CD4-positive, alpha-beta T cell (primary cell): Measurements from ENCODE around the gene MGRN1. TPM values are rescaled to one million over a fixed set of nuclear protein-coding genes. Genes with fewer than 3 reads are reported as not detected.

ENCODE experiments used
- ATAC-seq: fragments of 200-7000 bp; cut with Tn5 transposase; one replicate; pipeline ENCODE4 v1.10.0; 2022; ENCODE audit warnings: mild to moderate bottlenecking; ENCODE audit not compliant: poor library complexity
- CTCF ChIA-PET: fragments of 350-600 bp; sonication (Branson Sonifier 250); formaldehyde crosslinking; loops from one replicate; lab custom pipeline; 2021; ENCODE audit warnings: antibody characterized with exemption, inconsistent platforms; lab: Charles Lee
- POLR2A ChIA-PET: fragments of 350-600 bp; sonication (Branson Sonifier 250); formaldehyde crosslinking; loops from one replicate; lab custom pipeline; 2021; ENCODE audit warnings: antibody characterized with exemption, inconsistent platforms; lab: Charles Lee
- DNase-seq, 14 experiments: peaks; one replicate each; pipeline ENCODE4 v3.0.0-alpha.2; 2013 to 2020; ENCODE audit warnings: mixed read lengths in 2 of 14
- H3K27ac ChIP-seq, 2 donors: one replicate each; pipeline versions ENCODE4 v1.5.1 to v1.7.0; 2013; ENCODE audit warnings: low read length in 2 of 2, low read depth in 1 of 2, mild to moderate bottlenecking in 1 of 2
- H3K27me3 ChIP-seq, 2 experiments: 1 replicate in 1 of 2; 2 replicates in 1 of 2; pipeline versions ENCODE4 v1.6.1 to v1.7.0; 2013; ENCODE audit warnings: low read length in 2 of 2, control low read depth in 1 of 2, mild to moderate bottlenecking in 1 of 2, moderate library complexity in 1 of 2; ENCODE audit not compliant: insufficient read depth in 2 of 2, control insufficient read depth in 1 of 2
- H3K36me3 ChIP-seq: one replicate; pipeline ENCODE4 v1.6.1; 2013; ENCODE audit warnings: low read length, control low read depth; ENCODE audit not compliant: insufficient read depth
- H3K4me1 ChIP-seq: one replicate; pipeline ENCODE4 v1.6.1; 2013; ENCODE audit warnings: low read length, control low read depth; ENCODE audit not compliant: insufficient read depth
- H3K4me3 ChIP-seq: one replicate; pipeline ENCODE4 v1.5.1; 2013; ENCODE audit warnings: mild to moderate bottlenecking, low read length, moderate library complexity
- H3K9me3 ChIP-seq, 2 experiments: 1 replicate in 1 of 2; 2 replicates in 1 of 2; pipeline versions ENCODE4 v1.6.1 to v1.7.0; 2013; ENCODE audit warnings: low read length in 2 of 2, mild to moderate bottlenecking in 2 of 2, control low read depth in 1 of 2, moderate library complexity in 1 of 2; ENCODE audit not compliant: control insufficient read depth in 1 of 2, insufficient read depth in 1 of 2
- H3K27ac Mint-ChIP-seq: one replicate; pipeline ENCODE4 v1.8.0; 2020; ENCODE audit warnings: mixed read lengths
- H3K27me3 Mint-ChIP-seq: one replicate; pipeline ENCODE4 v1.8.0; 2021; ENCODE audit warnings: mixed read lengths
- H3K36me3 Mint-ChIP-seq: one replicate; pipeline ENCODE4 v1.8.0; 2021; ENCODE audit warnings: low read depth, mixed read lengths
- H3K4me1 Mint-ChIP-seq: one replicate; pipeline ENCODE4 v1.8.0; 2021; ENCODE audit warnings: low read depth, mixed read lengths
- H3K4me3 Mint-ChIP-seq: one replicate; pipeline ENCODE4 v1.8.0; 2020; ENCODE audit warnings: mild to moderate bottlenecking, mixed read lengths
- H3K9me3 Mint-ChIP-seq: one replicate; pipeline ENCODE4 v1.8.0; 2020; ENCODE audit warnings: mixed read lengths
- intact Hi-C, 2 experiments: fragments of 100-400 bp; cut with DNase I in 1 of 2; cut with micrococcal nuclease in 1 of 2; formaldehyde crosslinking; loops; one replicate each; pipeline versions ENCODE4 v1.15.1 to v1.9.0; 2023 to 2025; cut with DNase I, micrococcal nuclease
- total RNA-seq, 174 experiments: library from RNA in 2 of 174; stranded (reverse) in 2 of 174; gene quantifications; one replicate each; pipeline ENCODE4 v1.2.3 and lab custom pipeline; 2021 to 2026
- TF ChIP-seq, protein P1 (sequence below): fragments of 200-600 bp; IDR thresholded peaks from one replicate; pipeline ENCODE4 v1.8.0; 2022; ENCODE audit warnings: antibody characterized with exemption, mild to moderate bottlenecking

The MGRN1 gene
- total RNA-seq, 2 experiments from 2014 or later, result 45.9 to 48.6 TPM

DNA sequence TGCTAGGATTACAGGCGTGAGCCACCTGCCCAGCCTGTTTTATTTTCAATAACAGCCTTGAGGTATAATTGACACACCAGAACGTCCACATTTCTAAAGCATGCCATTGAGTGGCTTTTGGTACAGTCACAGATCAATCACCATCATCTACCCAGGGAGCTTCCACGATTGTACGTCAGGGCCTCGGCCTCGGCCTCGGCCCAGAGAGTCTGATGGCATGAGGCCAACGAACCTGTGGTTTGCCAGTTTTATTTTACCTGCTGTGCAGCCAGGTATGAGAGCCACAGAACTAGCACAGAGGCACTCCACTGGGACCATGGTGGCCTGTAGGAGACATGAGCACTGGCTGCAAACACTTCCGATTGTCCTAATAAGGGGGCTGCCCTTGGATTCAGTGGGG lies 18.3 kb upstream of the MGRN1 start:
- POLR2A ChIA-PET, result no interaction called here
- no peak for ATAC-seq
- Histone ChIP-seq H3K27me3 (no peaks in the 10 kb centered on the region), H3K9me3 (peaks cover 0 to 4% of the 10 kb centered on the region in 2 experiments), H3K36me3 (peaks cover 11% of the 10 kb centered on the region), H3K4me3 (no peak overlapping the region), H3K4me1 (peaks cover 4% of the 10 kb centered on the region), H3K27ac (no peak overlapping the region)
- Mint-ChIP-seq H3K27ac (no peak overlapping the region), H3K27me3 (no peaks in the 10 kb centered on the region), H3K9me3 (no peaks in the 10 kb centered on the region), H3K36me3 (peaks cover 7% of the 10 kb centered on the region), H3K4me1 (no peaks in the 10 kb centered on the region), H3K4me3 (no peak overlapping the region)
- CTCF ChIA-PET, result interaction anchor here (0.6 kb wide), 1 partner anchor 37 kb away, joined by 3 read pairs; no protein-coding TSS in a partner anchor
- DNase-seq, result no peak
- TF ChIP-seq, protein P1, sequence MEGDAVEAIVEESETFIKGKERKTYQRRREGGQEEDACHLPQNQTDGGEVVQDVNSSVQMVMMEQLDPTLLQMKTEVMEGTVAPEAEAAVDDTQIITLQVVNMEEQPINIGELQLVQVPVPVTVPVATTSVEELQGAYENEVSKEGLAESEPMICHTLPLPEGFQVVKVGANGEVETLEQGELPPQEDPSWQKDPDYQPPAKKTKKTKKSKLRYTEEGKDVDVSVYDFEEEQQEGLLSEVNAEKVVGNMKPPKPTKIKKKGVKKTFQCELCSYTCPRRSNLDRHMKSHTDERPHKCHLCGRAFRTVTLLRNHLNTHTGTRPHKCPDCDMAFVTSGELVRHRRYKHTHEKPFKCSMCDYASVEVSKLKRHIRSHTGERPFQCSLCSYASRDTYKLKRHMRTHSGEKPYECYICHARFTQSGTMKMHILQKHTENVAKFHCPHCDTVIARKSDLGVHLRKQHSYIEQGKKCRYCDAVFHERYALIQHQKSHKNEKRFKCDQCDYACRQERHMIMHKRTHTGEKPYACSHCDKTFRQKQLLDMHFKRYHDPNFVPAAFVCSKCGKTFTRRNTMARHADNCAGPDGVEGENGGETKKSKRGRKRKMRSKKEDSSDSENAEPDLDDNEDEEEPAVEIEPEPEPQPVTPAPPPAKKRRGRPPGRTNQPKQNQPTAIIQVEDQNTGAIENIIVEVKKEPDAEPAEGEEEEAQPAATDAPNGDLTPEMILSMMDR, result no peak
- intact Hi-C loops, result no loop called here

DNA sequence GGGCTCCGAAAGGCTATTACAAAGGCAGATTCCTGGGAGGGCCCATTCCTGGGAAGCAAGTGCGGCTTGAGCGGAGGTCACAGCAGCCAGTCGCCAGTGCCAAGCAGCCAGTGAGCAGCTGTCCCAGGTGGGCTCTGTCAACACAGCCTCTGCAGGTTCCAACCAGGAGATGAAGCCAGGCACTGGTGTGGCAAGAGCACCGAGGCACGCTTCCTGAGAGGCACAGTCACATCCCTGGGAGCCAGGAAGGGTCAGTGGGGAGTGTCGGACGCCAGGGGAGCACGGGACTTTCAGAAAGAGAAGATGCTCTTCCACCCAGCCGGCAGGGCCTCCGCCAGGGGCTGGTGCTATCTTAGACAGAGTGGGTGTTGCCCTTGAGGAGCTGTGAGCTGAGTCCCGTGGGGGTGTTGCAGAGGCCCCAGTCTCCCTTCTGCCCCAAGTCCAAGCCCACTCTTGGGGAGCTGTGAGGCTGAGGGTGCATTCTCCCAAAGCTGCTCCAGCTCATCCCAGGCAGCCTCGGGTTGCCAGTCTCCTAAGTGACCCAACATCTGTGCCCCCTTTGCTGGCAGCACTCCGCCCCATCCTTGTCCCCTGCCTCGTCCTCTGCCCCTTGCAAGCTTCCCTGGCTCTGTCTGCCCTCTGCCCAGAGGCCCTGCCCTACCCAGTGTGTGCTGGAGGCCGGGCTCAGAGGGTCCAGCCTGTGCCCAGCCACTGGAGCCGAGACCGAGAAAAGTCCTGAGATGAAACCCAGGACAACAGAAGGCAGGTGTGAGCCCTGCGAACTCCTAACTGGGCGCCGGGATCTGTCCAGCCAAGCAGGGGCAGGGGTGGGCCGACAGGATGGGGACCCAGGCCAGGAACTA lies 16.6 kb upstream of the MGRN1 start:
- Mint-ChIP-seq H3K27ac (no peak overlapping the region), H3K4me1 (peaks cover 4% of the 10 kb centered on the region), H3K4me3 (no peak overlapping the region), H3K36me3 (peaks cover 7% of the 10 kb centered on the region), H3K27me3 (no peaks in the 10 kb centered on the region), H3K9me3 (no peaks in the 10 kb centered on the region)
- Histone ChIP-seq H3K36me3 (peaks cover 15% of the 10 kb centered on the region), H3K4me3 (no peak overlapping the region), H3K27ac (no peak overlapping the region), H3K4me1 (peaks cover 18% of the 10 kb centered on the region), H3K27me3 (no peaks in the 10 kb centered on the region), H3K9me3 (peaks cover 0 to 4% of the 10 kb centered on the region in 2 experiments)
- intact Hi-C loops, result no loop called here
- ATAC-seq (no peak), DNase-seq (no peak)
- TF ChIP-seq, protein P1, result no peak
- ChIA-PET CTCF (no interaction called here), POLR2A (interaction anchor here (0.5 to 0.9 kb wide), 2 partner anchors 8 to 132 kb away, joined by 3 read pairs; partner anchors contain the start of gene HMOX2)

DNA sequence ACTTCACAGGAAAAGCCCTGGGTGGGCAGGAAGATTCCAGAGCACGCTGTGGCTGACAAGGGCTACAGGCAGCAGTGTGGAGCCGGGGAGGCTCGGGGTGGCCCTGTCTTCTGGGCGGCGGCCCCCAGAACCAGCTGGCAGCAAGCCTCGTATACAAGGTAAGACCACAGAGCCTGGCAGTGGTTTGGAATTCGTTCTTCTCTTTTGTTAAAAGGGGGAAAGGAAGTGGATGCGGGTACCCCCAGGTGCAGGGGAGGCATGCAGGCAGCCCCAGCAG lies 16.0 kb upstream of the MGRN1 start:
- no peaks in the 10 kb centered on the region for H3K9me3 Mint-ChIP-seq
- CTCF ChIA-PET, result no interaction called here
- no peak for ATAC-seq
- no peak overlapping the region for H3K4me3 Mint-ChIP-seq
- no peak overlapping the region for H3K4me3 ChIP-seq
- no peak for DNase-seq
- no peaks in the 10 kb centered on the region for H3K27me3 ChIP-seq
- H3K4me1 ChIP-seq, result peaks cover 24% of the 10 kb centered on the region
- peaks cover 15% of the 10 kb centered on the region for H3K36me3 ChIP-seq
- peaks cover 0 to 4% of the 10 kb centered on the region in 2 experiments for H3K9me3 ChIP-seq
- intact Hi-C loops, result no loop called here
- no peak overlapping the region for H3K27ac ChIP-seq
- H3K36me3 Mint-ChIP-seq, result peaks cover 7% of the 10 kb centered on the region
- no peak overlapping the region for H3K27ac Mint-ChIP-seq
- H3K27me3 Mint-ChIP-seq, result no peaks in the 10 kb centered on the region
- TF ChIP-seq, protein P1, result no peak
- peaks cover 8% of the 10 kb centered on the region for H3K4me1 Mint-ChIP-seq
- POLR2A ChIA-PET, result interaction anchor here (0.5 kb wide), 1 partner anchor 8 kb away, joined by 3 read pairs; no protein-coding TSS in a partner anchor
